Duodenal mucosa (tissue), 2 donors: ENCODE data around the gene DNAJC4.

Experiments
- H3K27ac ChIP-seq: one replicate; pipeline ENCODE4 v1.7.0; 2013; ENCODE audit warnings: low read depth, low read length
- H3K27me3 ChIP-seq, 2 donors: one replicate each; pipeline ENCODE4 v1.7.0; 2013; ENCODE audit warnings: low read length in 2 of 2, control low read depth in 1 of 2; ENCODE audit not compliant: insufficient read depth in 2 of 2, control insufficient read depth in 1 of 2
- H3K36me3 ChIP-seq, 2 donors: one replicate each; pipeline ENCODE4 v1.7.0; 2013; ENCODE audit warnings: low read length in 2 of 2, control low read depth in 1 of 2; ENCODE audit not compliant: insufficient read depth in 2 of 2, control insufficient read depth in 1 of 2
- H3K4me1 ChIP-seq, 2 donors: one replicate each; pipeline ENCODE4 v1.7.0; 2013; ENCODE audit warnings: low read length in 2 of 2, control low read depth in 1 of 2; ENCODE audit not compliant: insufficient read depth in 2 of 2, control insufficient read depth in 1 of 2
- H3K4me3 ChIP-seq, 2 donors: one replicate each; pipeline ENCODE4 v1.7.0; 2013; ENCODE audit warnings: low read length in 2 of 2, low read depth in 1 of 2
- H3K9ac ChIP-seq, 2 donors: one replicate each; pipeline ENCODE4 v1.7.0; 2013; ENCODE audit warnings: low read length in 2 of 2, low read depth in 1 of 2
- H3K9me3 ChIP-seq, 2 donors: one replicate each; pipeline ENCODE4 v1.7.0; 2013; ENCODE audit warnings: low read length in 2 of 2, control low read depth in 1 of 2; ENCODE audit not compliant: control insufficient read depth in 1 of 2

DNAJC4 gene

DNA sequence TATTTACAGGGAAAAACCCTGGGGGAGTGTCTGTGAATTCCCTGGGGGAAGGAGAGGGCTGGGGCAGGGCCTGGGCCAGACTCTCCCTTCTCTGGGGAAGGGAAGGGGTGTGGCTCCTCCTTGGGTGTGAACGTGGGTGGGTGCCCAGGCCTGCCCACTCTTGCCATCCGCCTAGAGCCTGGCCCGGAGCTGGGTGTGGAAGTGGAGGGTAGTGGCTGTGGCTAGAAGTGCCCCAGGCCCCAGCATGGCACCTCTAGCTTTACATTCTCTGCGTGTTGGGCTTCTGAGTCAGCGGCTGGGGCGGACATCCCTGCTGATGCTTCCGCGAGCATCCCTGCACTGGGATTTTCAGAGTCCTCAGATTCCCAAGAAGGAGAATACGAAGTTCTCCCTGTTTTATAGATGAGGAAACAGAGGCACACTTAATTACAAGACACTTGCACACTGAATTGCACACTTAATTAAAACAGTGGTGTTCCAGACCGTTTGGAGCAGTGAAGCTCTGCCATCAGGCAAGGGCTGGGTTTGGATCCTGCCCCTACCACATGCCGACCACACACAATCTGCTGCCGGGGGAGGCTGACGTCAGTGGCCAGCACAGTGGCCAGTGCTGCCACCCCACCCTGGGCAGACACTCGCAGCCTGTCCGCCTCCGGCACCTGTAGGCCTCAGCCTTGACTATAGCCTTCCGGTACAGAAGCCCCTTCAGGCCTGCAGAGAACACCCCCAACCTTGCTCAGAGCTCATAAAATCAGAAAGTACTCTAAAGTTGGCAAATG lies 46.5 kb downstream of the DNAJC4 start:
- no peak overlapping the region for H3K4me3 ChIP-seq
- H3K4me1 ChIP-seq = peaks cover 15 to 20% of the 10 kb centered on the region in 2 donors
- H3K9ac ChIP-seq = peak overlapping the region in 1 of 2 donors; percentile 10
- peaks cover 13 to 17% of the 10 kb centered on the region in 2 donors for H3K36me3 ChIP-seq
- no peaks in the 10 kb centered on the region for H3K27me3 ChIP-seq
- no peak overlapping the region for H3K27ac ChIP-seq
- no peaks in the 10 kb centered on the region for H3K9me3 ChIP-seq

DNA sequence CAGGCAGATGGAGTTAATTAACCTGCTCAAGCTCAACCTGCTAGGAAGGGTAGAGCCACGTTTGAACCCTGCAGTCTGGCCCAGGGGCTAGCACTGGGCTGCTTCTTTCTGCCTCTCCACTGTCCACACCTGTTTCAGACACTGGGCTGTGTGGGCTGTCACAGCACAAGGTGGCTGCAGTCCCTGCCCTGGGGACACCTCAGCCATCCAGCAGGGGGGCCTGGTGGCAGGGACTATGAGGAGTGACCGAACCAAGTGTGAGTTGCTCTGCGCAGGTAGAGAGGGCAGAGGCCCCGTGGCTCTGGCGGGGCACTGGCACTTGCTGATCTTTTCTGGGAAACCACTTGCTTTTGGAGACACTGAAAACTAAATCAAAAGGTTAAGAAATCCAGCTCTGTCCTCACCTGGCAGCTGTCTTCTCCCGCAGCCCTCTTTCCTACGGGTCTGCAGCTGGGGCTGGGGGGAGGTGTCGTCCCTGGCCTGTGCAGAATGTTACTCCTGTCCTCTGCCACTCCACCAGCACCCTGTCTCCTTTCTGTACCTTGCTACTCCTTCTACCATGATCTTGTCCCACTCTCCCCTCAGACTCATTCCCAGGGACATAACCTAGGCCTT lies 48.3 kb downstream of the DNAJC4 start:
- H3K27me3 ChIP-seq = no peaks in the 10 kb centered on the region
- H3K4me1 ChIP-seq = peaks cover 14 to 15% of the 10 kb centered on the region in 2 donors
- no peaks in the 10 kb centered on the region for H3K9me3 ChIP-seq
- no peak overlapping the region for H3K27ac ChIP-seq
- no peak overlapping the region for H3K9ac ChIP-seq
- peaks cover 13 to 20% of the 10 kb centered on the region in 2 donors for H3K36me3 ChIP-seq
- H3K4me3 ChIP-seq = no peak overlapping the region

DNA sequence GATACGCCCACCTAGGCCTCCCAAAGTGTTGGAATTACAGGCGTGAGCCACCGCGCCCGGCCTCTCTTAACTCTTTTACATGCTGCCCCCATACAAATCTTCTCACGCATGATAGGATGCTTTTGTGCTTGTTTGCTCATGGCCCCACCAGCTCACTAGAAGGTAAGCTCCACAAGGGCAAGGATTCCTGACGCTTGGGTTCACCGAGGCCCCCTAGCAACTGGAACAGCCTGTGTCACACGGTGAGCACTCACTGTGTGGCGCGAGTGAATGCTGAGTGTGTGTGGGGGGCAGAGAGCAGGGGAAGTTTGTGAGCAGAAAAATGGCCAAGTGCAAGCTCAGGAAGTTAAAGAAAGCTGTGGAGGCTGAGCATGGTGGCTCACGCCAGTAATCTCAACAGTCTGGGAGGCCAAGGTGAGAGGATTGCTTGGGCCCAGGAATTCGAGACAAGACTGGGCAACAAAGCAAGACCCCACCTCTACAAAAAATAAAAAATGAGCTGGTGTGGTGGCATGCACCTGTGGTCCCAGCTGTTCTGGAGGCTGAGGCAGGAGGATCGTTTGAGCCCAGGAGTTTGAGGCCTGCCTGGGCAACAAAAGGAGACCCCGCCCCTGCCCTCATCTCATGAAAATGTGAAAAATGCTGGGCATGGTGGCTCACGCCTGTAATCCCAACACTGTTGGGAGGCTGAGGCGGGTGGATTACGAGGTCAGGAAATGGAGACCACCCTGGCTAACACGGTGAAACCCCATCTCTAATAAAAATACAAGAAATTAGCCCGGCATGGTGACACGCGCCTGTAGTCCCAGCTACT lies 51.8 kb downstream of the DNAJC4 start:
- no peak overlapping the region for H3K27ac ChIP-seq
- H3K36me3 ChIP-seq = peaks cover 5 to 16% of the 10 kb centered on the region in 2 donors
- H3K4me3 ChIP-seq = no peak overlapping the region
- peaks cover 22 to 23% of the 10 kb centered on the region in 2 donors for H3K4me1 ChIP-seq
- no peaks in the 10 kb centered on the region for H3K9me3 ChIP-seq
- H3K27me3 ChIP-seq = no peaks in the 10 kb centered on the region
- H3K9ac ChIP-seq = no peak overlapping the region

DNA sequence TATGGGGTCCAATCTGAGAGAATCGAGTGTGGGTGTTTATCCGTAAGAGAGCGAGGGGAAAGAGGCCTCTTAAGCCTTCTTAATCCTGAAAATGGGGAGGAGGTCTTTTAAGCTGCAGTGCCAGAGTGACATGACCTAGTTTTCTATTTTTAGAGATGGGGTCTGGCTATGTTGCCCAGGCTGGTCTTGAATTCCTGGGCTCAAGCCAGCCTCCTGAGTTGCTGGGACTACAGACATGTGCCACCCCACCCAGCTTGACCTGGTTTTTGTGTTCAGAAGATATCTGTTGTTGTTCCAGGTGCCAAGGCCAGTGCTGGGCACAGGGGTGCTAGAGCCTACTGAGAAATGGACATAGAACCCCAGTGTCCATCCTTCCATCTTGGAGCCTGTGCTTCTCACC lies 52.7 kb downstream of the DNAJC4 start:
- no peaks in the 10 kb centered on the region for H3K27me3 ChIP-seq
- H3K36me3 ChIP-seq = peaks cover 5 to 16% of the 10 kb centered on the region in 2 donors
- H3K4me1 ChIP-seq = peaks cover 20 to 23% of the 10 kb centered on the region in 2 donors
- H3K27ac ChIP-seq = no peak overlapping the region
- H3K9me3 ChIP-seq = no peaks in the 10 kb centered on the region
- H3K4me3 ChIP-seq = no peak overlapping the region
- H3K9ac ChIP-seq = peak overlapping the region in 1 of 2 donors; percentile 98
